NCI-H345 (cell line): Measurements from ENCODE around the gene HES7.
A peak's percentile ranks its signal among the peaks of the same experiment; 100 is the strongest.

Experiments
- DNase-seq: peaks from one replicate; lab custom pipeline; 2025; lab: John Stamatoyannopoulos, UW

The HES7 gene

GRCh38 chr17:8155231-8155995, 31.5 kb upstream of the HES7 start:
- no peak for DNase-seq

- DNase-seq = no peak
Observed at GRCh38 chr17:8154608-8155155, 30.8 kb upstream of the HES7 start.

GRCh38 chr17:8153957-8154607, 30.2 kb upstream of the HES7 start:
- no peak for DNase-seq

- DNase-seq = no peak
Observed at GRCh38 chr17:8153525-8153956, 29.6 kb upstream of the HES7 start.

- DNase-seq = no peak
Observed at GRCh38 chr17:8153031-8153451, 29.1 kb upstream of the HES7 start.

GRCh38 chr17:8152112-8152775, 28.3 kb upstream of the HES7 start, which contains the start of gene PER1:
PER1 (minus strand) TSS chr17:8152404; CDS start chr17:8150706, 1,698 bp downstream.
- peak; percentile 81 for DNase-seq

GRCh38 chr17:8151641-8152111, 27.8 kb upstream of the HES7 start:
- peak; percentile 5 for DNase-seq

GRCh38 chr17:8151120-8151640, 27.3 kb upstream of the HES7 start:
- peak; percentile 76 for DNase-seq

- DNase-seq = no peak
Observed at GRCh38 chr17:8150194-8151119, 26.6 kb upstream of the HES7 start.

- no peak for DNase-seq
Observed at GRCh38 chr17:8149419-8150193, 25.7 kb upstream of the HES7 start.

GRCh38 chr17:8148560-8148959, 24.7 kb upstream of the HES7 start:
- no peak for DNase-seq

- no peak for DNase-seq
Observed at GRCh38 chr17:8147805-8148404, 24.0 kb upstream of the HES7 start.

GRCh38 chr17:8147141-8147804, 23.4 kb upstream of the HES7 start:
- DNase-seq = no peak

GRCh38 chr17:8146381-8147140, 22.7 kb upstream of the HES7 start:
- DNase-seq = no peak

- no peak for DNase-seq
Observed at GRCh38 chr17:8145811-8146210, 21.9 kb upstream of the HES7 start.

- DNase-seq = no peak
Observed at GRCh38 chr17:8144401-8145231, 20.7 kb upstream of the HES7 start.

- DNase-seq = no peak
Observed at GRCh38 chr17:8143581-8144400, 19.9 kb upstream of the HES7 start.
